GM13977 (cell line): ENCODE measurements around the gene FAM83G.
"Not testable (repeated sequence)": the region's sequence is repeated elsewhere in the genome, so short reads cannot be mapped to it uniquely, and the experiment has no call there.

Experiments
- DNase-seq: peaks from one replicate; pipeline ENCODE4 v3.0.0; 2012; ENCODE audit warnings: low spot score
- in situ Hi-C: fragments of 300-500 bp; cut with MboI; formaldehyde crosslinking; loops from one replicate; pipeline ENCODE4 v1.12.0; 2022; ENCODE audit warnings: low sequenced_read_pairs, low pct_unique_long_range_greater_than_20kb, mixed read lengths, inconsistent platforms; ENCODE audit not compliant: unreplicated experiment
- TF ChIP-seq, protein P1 (sequence below): IDR thresholded peaks from 2 replicates; pipeline ENCODE4 v1.5.1; 2012; ENCODE audit warnings: mild to moderate bottlenecking, control low read depth; ENCODE audit not compliant: insufficient read depth; ENCODE audit errors: extremely low read depth, missing control alignments

Gene FAM83G

DNA sequence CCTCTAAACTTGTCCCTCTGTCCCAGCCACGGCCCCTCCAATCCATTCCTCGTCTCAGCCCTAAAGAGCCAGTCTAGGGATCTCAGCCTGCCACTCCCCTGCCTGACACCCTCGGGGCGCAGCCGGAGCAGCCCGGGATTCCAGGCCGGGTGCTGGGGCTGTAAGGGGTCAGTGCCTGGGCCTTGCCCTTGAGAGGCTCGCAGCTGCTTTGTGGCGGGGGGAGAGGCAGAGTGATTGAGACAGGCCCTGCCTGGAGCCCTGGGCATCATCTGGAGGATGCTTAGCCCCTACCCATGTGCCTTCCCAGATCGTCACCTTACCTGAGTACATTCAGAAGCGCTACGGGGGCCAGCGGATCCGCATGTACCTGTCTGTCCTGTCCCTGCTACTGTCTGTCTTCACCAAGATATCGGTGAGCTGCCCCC is 44.3 kb downstream of the FAM83G start:
- in situ Hi-C loops, result no loop called here
- DNase-seq, result no peak
- TF ChIP-seq, protein P1, sequence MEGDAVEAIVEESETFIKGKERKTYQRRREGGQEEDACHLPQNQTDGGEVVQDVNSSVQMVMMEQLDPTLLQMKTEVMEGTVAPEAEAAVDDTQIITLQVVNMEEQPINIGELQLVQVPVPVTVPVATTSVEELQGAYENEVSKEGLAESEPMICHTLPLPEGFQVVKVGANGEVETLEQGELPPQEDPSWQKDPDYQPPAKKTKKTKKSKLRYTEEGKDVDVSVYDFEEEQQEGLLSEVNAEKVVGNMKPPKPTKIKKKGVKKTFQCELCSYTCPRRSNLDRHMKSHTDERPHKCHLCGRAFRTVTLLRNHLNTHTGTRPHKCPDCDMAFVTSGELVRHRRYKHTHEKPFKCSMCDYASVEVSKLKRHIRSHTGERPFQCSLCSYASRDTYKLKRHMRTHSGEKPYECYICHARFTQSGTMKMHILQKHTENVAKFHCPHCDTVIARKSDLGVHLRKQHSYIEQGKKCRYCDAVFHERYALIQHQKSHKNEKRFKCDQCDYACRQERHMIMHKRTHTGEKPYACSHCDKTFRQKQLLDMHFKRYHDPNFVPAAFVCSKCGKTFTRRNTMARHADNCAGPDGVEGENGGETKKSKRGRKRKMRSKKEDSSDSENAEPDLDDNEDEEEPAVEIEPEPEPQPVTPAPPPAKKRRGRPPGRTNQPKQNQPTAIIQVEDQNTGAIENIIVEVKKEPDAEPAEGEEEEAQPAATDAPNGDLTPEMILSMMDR, result no peak

- no peak for DNase-seq
- in situ Hi-C loops, result no loop called here
- TF ChIP-seq, protein P1, result no peak
Observed at GRCh38 chr17:18959845-18960240, 44.7 kb downstream of the FAM83G start.

DNA sequence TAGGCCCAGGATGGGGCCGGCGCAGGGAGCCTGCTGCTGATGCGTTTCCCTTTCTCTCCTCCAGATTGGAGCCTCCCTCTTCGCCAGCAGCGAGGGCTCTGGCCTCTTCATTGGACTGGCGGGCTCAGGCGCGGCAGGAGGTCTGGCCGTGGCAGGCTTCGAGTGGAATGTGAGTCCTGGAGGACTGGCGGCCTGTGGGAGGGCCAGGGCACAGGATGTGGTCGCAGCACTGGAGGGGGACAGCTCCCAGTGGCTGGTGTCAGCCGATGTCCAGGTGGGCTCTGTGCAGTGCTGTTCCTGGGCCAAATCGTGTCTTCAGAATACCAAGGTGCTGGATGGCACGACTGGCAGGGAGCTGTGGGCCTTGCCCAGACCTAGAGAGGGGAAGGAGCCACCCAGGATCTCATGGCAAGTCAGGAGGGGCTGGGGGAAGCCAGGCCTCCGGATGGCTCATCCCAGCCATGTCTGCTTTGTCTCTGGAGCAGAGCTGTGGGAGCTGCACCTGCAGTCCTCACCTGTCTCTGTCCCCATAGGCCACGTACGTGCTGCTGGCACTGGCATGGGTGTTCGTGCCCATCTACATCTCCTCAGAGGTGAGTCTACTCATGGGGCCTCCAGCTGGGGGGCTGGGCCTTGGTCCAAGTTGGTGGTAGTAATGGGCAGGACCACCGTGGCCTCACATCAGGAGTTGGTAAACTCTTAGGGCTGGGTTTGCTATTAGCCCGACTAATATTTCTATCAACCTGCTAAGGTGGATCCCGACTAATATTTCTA is 45.3 kb downstream of the FAM83G start:
- TF ChIP-seq, protein P1, result no peak
- in situ Hi-C loops, result no loop called here
- no peak for DNase-seq

DNA sequence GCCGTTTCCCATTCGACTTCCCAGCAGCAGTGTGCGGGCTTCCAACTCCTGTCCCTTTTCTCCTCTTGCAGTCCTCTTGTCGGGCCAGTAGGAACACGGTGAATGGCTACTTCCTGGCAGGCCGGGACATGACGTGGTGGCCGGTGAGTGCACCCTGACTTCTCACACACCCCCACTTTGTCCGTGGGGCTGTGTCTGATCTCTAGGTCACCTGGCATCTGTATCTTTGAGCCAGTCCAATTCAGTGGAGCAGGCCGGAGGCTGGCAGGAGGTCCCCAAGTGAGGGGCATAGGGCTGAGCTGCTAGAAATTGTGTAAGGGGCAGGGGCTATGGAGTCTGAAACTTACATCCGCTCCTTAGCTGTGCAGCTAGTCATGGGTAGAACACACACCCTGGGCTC is 46.0 kb downstream of the FAM83G start:
- in situ Hi-C loops, result no loop called here
- TF ChIP-seq, protein P1, result no peak
- no peak for DNase-seq

DNA sequence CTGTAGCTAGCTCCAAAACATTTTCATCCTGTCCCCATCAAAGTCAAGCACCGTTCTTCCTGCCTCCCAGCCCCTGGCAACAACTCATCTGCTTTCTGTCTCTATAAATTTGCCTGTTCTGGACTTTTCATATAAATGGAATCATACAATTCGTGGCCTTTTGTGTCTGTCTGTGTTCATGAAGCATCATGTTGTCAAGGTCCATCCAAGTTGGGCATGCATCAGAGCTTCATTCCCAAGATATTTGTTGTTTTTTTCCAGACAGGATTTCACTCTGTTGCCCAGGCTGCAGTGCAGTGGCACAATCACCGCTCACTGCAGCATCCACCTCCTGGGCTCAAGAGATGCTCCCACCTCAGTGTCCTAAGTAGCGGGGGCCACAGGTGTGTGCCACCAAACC is 46.7 kb downstream of the FAM83G start:
- no peak for DNase-seq
- TF ChIP-seq, protein P1, result no peak
- in situ Hi-C loops, result no loop called here

DNA sequence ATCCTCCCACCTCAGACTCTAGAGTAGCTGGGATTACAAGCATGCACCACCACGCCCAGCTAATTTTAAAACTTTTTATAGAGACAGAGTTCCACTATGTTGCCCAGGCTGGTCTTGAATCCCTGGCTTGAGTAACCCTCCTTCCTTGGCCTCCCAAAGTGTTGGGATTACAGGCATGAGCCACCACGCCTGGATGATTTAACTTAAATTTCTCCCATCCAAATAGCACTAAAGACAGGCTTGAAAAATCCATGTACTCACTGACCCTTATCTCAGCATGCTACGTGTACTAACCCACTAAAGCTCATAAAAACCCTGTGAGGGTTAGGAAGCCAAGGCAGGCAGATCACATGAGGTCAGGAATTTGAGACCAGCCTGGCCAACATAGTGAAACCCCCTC is 48.0 kb downstream of the FAM83G start:
- in situ Hi-C loops, result no loop called here
- no peak for DNase-seq
- TF ChIP-seq, protein P1, result no peak

DNA sequence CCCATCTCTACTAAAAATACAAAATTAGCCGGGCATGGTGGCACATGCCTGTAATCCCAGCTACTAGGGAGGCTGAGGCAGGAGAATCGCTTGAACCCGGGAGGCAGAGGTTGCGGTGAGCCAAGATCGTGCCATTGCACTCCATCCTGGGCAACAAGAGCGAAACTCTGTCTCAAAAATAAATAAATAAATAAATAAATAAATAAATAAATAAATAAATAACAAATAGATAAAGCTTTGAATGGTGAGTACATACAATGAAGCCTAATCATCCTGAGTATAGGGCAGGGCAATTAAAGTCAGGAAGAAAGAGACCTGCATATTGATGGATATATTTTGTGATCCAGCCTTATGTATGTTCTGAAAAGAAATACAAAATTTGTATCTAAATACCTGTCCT is 48.5 kb downstream of the FAM83G start:
- in situ Hi-C loops, DNase-seq: not testable (repeated sequence)
